GM12864 (cell line): ENCODE data around the gene IFNG.

ENCODE experiments used
- DNase-seq: peaks from one replicate; pipeline ENCODE4 v3.0.0-alpha.2; 2011; ENCODE audit warnings: low read depth
- H3K4me3 ChIP-seq: 2 replicates; pipeline ENCODE4 v1.5.1; 2011; ENCODE audit warnings: mild to moderate bottlenecking, low read depth, low read length, control low read depth
- TF ChIP-seq, protein P1 (sequence below): IDR thresholded peaks from 2 replicates; pipeline ENCODE4 v1.5.1; 2011; ENCODE audit warnings: low read depth, mild to moderate bottlenecking, moderate library complexity, low read length, control low read depth, inconsistent platforms; ENCODE audit errors: missing control alignments

Gene IFNG

DNA sequence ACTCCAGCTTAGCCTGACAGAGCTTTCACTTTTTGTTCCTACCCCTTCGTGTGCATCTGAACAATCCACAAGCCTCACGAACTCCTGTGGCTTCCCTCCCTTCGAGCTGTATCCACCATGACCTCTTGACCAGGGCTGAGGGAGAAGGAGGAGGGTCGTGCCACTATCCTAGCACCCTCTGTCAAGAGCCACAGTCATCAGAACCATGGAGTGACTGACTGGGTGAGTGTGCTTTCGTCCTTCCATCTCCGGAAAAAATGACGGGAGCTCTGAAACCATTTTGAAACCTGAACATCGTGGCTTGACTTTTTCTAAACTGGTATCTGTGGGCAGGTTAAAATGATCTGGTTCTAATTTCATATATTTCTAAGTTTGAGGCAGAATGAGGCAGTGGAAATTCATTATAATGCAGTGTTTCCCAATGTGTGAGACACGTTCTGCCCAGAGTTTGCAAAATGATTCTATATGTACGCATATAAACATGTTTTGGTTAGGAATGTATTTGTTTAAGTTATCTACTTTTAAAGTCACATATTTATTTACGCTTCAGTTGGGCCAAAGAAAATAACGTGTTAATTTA is 39.1 kb upstream of the IFNG start:
- DNase-seq = no peak

DNA sequence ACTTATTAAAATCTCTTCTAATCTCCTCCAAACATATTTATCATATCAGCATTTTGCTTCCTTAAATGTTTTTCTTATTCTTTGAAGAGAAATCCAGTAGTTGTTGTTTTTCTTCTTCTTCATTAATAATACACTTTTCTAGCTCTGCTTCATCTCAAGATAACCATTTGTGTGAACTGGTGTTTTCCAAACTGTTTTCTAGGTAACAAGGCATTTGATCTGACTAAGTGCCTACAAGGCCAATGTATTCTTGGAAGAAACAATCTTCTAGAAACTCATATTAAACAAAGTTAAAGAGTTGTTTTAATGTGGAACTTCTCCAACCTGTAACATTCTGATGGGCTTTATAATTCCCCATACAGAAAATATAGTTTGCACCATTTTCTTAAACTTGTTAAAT is 30.8 kb upstream of the IFNG start:
- no peak for DNase-seq
- no peak overlapping the region for H3K4me3 ChIP-seq
- TF ChIP-seq, protein P1, sequence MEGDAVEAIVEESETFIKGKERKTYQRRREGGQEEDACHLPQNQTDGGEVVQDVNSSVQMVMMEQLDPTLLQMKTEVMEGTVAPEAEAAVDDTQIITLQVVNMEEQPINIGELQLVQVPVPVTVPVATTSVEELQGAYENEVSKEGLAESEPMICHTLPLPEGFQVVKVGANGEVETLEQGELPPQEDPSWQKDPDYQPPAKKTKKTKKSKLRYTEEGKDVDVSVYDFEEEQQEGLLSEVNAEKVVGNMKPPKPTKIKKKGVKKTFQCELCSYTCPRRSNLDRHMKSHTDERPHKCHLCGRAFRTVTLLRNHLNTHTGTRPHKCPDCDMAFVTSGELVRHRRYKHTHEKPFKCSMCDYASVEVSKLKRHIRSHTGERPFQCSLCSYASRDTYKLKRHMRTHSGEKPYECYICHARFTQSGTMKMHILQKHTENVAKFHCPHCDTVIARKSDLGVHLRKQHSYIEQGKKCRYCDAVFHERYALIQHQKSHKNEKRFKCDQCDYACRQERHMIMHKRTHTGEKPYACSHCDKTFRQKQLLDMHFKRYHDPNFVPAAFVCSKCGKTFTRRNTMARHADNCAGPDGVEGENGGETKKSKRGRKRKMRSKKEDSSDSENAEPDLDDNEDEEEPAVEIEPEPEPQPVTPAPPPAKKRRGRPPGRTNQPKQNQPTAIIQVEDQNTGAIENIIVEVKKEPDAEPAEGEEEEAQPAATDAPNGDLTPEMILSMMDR = no peak

More for the DNA sequence above, 39.1 kb upstream of the IFNG start:
- no peak overlapping the region for H3K4me3 ChIP-seq
- TF ChIP-seq, protein P1 = no peak

DNA sequence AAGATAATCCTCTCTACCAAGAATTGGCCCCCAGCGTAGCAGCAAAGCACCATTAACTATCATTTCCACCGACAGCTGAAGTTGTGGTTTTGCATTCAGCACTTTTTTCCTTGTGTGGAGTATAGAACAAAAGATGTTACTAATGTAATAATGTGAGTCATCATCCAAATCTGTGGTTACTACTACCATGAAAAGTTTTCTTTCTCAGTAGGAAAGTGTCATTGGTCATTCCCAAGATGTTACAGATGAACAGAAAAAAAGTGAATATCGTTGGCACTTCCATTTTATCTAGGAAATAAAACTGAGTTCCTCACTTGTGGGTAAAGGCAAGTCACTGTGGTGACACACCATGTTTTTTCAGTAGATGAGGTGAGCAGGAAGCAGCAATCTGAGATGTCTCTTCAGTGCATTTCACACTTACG is 30.3 kb upstream of the IFNG start:
- H3K4me3 ChIP-seq = no peak overlapping the region
- DNase-seq = no peak
- TF ChIP-seq, protein P1 = no peak

DNA sequence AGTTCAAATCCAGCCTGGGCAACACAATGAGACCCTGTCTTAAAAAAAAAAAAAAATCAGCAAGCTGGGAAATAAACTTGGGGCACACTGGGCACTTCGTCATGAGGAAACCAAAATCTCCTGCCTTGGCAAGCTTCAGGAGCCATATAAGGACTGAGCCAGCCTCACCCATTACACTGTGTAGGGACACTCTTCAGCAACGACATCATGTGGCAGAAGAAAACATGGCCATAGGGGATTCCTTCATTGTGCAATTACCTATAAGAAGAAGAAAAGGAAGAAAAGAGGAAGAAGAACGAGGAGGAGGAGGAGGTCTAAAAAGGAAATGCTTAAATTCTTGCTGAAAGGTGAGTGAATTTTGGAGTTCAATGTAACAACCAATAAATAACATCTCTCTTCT is 26.1 kb upstream of the IFNG start:
- TF ChIP-seq, protein P1 = no peak
- no peak for DNase-seq
- no peak overlapping the region for H3K4me3 ChIP-seq

DNA sequence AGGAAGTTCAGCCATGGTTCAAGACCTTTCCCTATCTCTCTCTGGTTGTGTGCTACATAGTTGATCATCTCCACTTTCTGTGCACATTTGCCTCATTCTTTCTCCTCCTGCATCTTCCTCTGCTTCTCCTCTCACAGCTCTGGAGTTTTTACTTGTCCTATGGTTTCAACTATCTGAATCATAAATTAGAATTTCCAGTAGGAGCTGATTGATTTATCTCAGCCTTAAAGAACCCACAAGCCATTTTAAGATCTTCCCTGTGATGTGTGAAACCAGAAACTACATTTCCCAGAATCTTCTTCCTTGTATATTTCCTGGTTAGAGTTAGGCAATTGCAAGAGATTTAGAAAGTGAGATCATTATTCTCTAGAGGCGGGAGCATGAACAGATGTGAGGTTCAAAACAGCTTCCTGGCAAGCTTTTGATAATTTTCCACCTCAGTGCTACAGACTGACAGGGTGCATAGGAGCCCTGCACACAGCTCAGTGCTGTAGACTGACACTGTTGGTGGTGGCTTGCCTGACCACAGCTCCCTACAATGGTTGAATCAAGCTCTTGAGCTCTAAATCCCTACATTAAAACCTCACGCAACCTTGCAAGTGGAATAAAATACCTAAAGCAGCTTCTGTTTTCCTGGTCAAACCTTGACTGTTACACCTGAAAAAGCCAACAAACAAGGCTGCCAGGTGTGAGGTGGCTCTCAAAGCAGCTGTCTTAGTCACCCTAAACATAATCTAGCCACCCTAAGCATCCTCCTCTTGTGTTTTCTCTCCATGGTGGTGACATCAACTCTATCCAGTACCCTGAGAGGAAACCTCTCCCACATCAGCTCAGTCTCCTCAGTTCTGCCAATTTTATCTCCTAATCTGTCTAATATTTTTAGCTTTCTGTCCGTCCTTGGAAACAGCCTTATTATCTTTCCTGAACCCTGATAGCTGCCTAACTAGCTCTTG is 21.5 kb upstream of the IFNG start:
- TF ChIP-seq, protein P1 = no peak
- no peak overlapping the region for H3K4me3 ChIP-seq
- no peak for DNase-seq

DNA sequence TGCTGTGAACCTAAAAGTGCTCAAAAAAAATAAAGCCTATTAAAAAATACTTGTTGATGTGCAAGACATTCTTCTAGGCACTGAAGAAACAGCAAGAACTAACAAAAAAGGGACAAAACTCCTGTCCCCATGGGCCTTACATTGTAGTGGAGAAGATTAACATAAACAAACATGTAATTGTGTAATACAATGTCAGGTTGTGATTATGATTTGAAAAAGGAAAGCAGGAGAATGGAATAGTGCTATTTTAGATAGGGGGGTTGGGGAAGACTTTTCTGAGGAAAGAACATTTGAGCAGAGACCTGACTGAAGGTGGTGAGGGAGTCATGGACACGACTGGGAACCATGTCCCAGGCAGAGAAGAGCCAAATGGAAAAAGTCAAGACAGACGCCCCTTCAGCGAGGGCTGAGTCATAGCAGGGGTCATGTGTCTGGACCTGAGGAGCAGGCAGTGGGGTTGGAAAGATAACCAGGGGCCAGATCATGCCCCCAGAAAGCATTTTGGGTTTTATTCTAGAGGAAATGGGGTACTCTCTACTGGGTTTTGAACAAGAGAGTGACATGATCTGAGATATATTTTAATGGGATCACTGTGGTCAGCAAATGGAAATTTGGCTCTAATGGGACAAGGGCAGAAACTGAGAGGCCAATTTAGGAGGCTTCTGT is 19.4 kb upstream of the IFNG start:
- no peak for DNase-seq
- TF ChIP-seq, protein P1 = no peak
- no peak overlapping the region for H3K4me3 ChIP-seq
